ENCODE data around the gene JUP.
A peak's percentile ranks its signal among the peaks of the same experiment; 100 is the strongest.

The JUP gene

GRCh38 chr17:41735744-41736143 lies 50.8 kb downstream of the JUP start:
- no peak overlapping the region for H3K4me3 ChIP-seq (ENCODE audit: low read length)
- H3K9me3 ChIP-seq (ENCODE audit: control insufficient read depth, low read length), result no peaks in the 10 kb centered on the region
- H3K4me1 ChIP-seq (ENCODE audit: control insufficient read depth, insufficient read depth, low read length), result peaks cover 20% of the 10 kb centered on the region
- H3K9ac ChIP-seq (ENCODE audit: low read length), result no peak overlapping the region
- H3K36me3 ChIP-seq (ENCODE audit: control insufficient read depth, insufficient read depth, low read length), result no peaks in the 10 kb centered on the region
- H3K27me3 ChIP-seq (ENCODE audit: control insufficient read depth, insufficient read depth, low read length), result peaks cover 66% of the 10 kb centered on the region

GRCh38 chr17:41734949-41735313 lies 51.6 kb downstream of the JUP start:
- Histone ChIP-seq H3K9me3 (ENCODE audit: control insufficient read depth, low read length) (no peaks in the 10 kb centered on the region), H3K4me1 (ENCODE audit: control insufficient read depth, insufficient read depth, low read length) (peaks cover 20% of the 10 kb centered on the region), H3K27me3 (ENCODE audit: control insufficient read depth, insufficient read depth, low read length) (peaks cover 73% of the 10 kb centered on the region), H3K36me3 (ENCODE audit: control insufficient read depth, insufficient read depth, low read length) (no peaks in the 10 kb centered on the region), H3K9ac (ENCODE audit: low read length) (no peak overlapping the region), H3K4me3 (ENCODE audit: low read length) (no peak overlapping the region)

- Histone ChIP-seq H3K9me3 (ENCODE audit: control insufficient read depth, low read length) (no peaks in the 10 kb centered on the region), H3K4me1 (ENCODE audit: control insufficient read depth, insufficient read depth, low read length) (peaks cover 17% of the 10 kb centered on the region), H3K27me3 (ENCODE audit: control insufficient read depth, insufficient read depth, low read length) (peaks cover 73% of the 10 kb centered on the region), H3K36me3 (ENCODE audit: control insufficient read depth, insufficient read depth, low read length) (no peaks in the 10 kb centered on the region), H3K4me3 (ENCODE audit: low read length) (no peak within 1 kb of the TSS), H3K9ac (ENCODE audit: low read length) (no peak within 1 kb of the TSS)
Observed at GRCh38 chr17:41734139-41734948, 52.2 kb downstream of the JUP start, which contains the start of gene HAP1. TSS of gene HAP1 (minus strand) at chr17:41734643. CDS start at chr17:41734634, 9 bp downstream.

- Histone ChIP-seq H3K4me1 (ENCODE audit: control insufficient read depth, insufficient read depth, low read length) (peaks cover 17% of the 10 kb centered on the region), H3K4me3 (ENCODE audit: low read length) (no peak overlapping the region), H3K9ac (ENCODE audit: low read length) (no peak overlapping the region), H3K9me3 (ENCODE audit: control insufficient read depth, low read length) (no peaks in the 10 kb centered on the region), H3K27me3 (ENCODE audit: control insufficient read depth, insufficient read depth, low read length) (peaks cover 73% of the 10 kb centered on the region), H3K36me3 (ENCODE audit: control insufficient read depth, insufficient read depth, low read length) (no peaks in the 10 kb centered on the region)
Observed at GRCh38 chr17:41733348-41734138, 53.0 kb downstream of the JUP start.

- Histone ChIP-seq H3K27me3 (ENCODE audit: control insufficient read depth, insufficient read depth, low read length) (peaks cover 63% of the 10 kb centered on the region), H3K9ac (ENCODE audit: low read length) (peak overlapping the region; percentile 17), H3K9me3 (ENCODE audit: control insufficient read depth, low read length) (no peaks in the 10 kb centered on the region), H3K4me3 (ENCODE audit: low read length) (no peak overlapping the region), H3K36me3 (ENCODE audit: control insufficient read depth, insufficient read depth, low read length) (no peaks in the 10 kb centered on the region), H3K4me1 (ENCODE audit: control insufficient read depth, insufficient read depth, low read length) (peaks cover 10% of the 10 kb centered on the region)
Observed at GRCh38 chr17:41731836-41732235, 54.7 kb downstream of the JUP start.

- Histone ChIP-seq H3K36me3 (ENCODE audit: control insufficient read depth, insufficient read depth, low read length) (no peaks in the 10 kb centered on the region), H3K4me1 (ENCODE audit: control insufficient read depth, insufficient read depth, low read length) (peaks cover 10% of the 10 kb centered on the region), H3K4me3 (ENCODE audit: low read length) (no peak overlapping the region), H3K27me3 (ENCODE audit: control insufficient read depth, insufficient read depth, low read length) (peaks cover 51% of the 10 kb centered on the region), H3K9me3 (ENCODE audit: control insufficient read depth, low read length) (no peaks in the 10 kb centered on the region), H3K9ac (ENCODE audit: low read length) (no peak overlapping the region)
Observed at GRCh38 chr17:41730479-41730878, 56.0 kb downstream of the JUP start.

GRCh38 chr17:41728056-41728455 lies 58.5 kb downstream of the JUP start:
- no peaks in the 10 kb centered on the region for H3K9me3 ChIP-seq (ENCODE audit: control insufficient read depth, low read length)
- H3K27me3 ChIP-seq (ENCODE audit: control insufficient read depth, insufficient read depth, low read length), result peaks cover 28% of the 10 kb centered on the region
- no peak overlapping the region for H3K9ac ChIP-seq (ENCODE audit: low read length)
- H3K4me3 ChIP-seq (ENCODE audit: low read length), result no peak overlapping the region
- no peaks in the 10 kb centered on the region for H3K36me3 ChIP-seq (ENCODE audit: control insufficient read depth, insufficient read depth, low read length)
- no peaks in the 10 kb centered on the region for H3K4me1 ChIP-seq (ENCODE audit: control insufficient read depth, insufficient read depth, low read length)

- Histone ChIP-seq H3K27me3 (ENCODE audit: control insufficient read depth, insufficient read depth, low read length) (peaks cover under 1% of the 10 kb centered on the region), H3K4me1 (ENCODE audit: control insufficient read depth, insufficient read depth, low read length) (no peaks in the 10 kb centered on the region), H3K9ac (ENCODE audit: low read length) (no peak overlapping the region), H3K9me3 (ENCODE audit: control insufficient read depth, low read length) (no peaks in the 10 kb centered on the region), H3K4me3 (ENCODE audit: low read length) (no peak overlapping the region), H3K36me3 (ENCODE audit: control insufficient read depth, insufficient read depth, low read length) (no peaks in the 10 kb centered on the region)
Observed at GRCh38 chr17:41725134-41725533, 61.4 kb downstream of the JUP start.

- Histone ChIP-seq H3K9ac (ENCODE audit: low read length) (no peak overlapping the region), H3K27me3 (ENCODE audit: control insufficient read depth, insufficient read depth, low read length) (no peaks in the 10 kb centered on the region), H3K36me3 (ENCODE audit: control insufficient read depth, insufficient read depth, low read length) (no peaks in the 10 kb centered on the region), H3K9me3 (ENCODE audit: control insufficient read depth, low read length) (no peaks in the 10 kb centered on the region), H3K4me3 (ENCODE audit: low read length) (no peak overlapping the region), H3K4me1 (ENCODE audit: control insufficient read depth, insufficient read depth, low read length) (no peaks in the 10 kb centered on the region)
Observed at GRCh38 chr17:41724476-41725050, 61.9 kb downstream of the JUP start.

GRCh38 chr17:41723801-41724475 lies 62.6 kb downstream of the JUP start:
- Histone ChIP-seq H3K4me3 (ENCODE audit: low read length) (no peak overlapping the region), H3K9ac (ENCODE audit: low read length) (no peak overlapping the region), H3K9me3 (ENCODE audit: control insufficient read depth, low read length) (no peaks in the 10 kb centered on the region), H3K27me3 (ENCODE audit: control insufficient read depth, insufficient read depth, low read length) (no peaks in the 10 kb centered on the region), H3K36me3 (ENCODE audit: control insufficient read depth, insufficient read depth, low read length) (no peaks in the 10 kb centered on the region), H3K4me1 (ENCODE audit: control insufficient read depth, insufficient read depth, low read length) (no peaks in the 10 kb centered on the region)

- Histone ChIP-seq H3K4me1 (ENCODE audit: control insufficient read depth, insufficient read depth, low read length) (no peaks in the 10 kb centered on the region), H3K9ac (ENCODE audit: low read length) (no peak overlapping the region), H3K36me3 (ENCODE audit: control insufficient read depth, insufficient read depth, low read length) (no peaks in the 10 kb centered on the region), H3K27me3 (ENCODE audit: control insufficient read depth, insufficient read depth, low read length) (no peaks in the 10 kb centered on the region), H3K9me3 (ENCODE audit: control insufficient read depth, low read length) (no peaks in the 10 kb centered on the region), H3K4me3 (ENCODE audit: low read length) (no peak overlapping the region)
Observed at GRCh38 chr17:41722231-41722630, 64.3 kb downstream of the JUP start.

- Histone ChIP-seq H3K27me3 (ENCODE audit: control insufficient read depth, insufficient read depth, low read length) (no peaks in the 10 kb centered on the region), H3K4me1 (ENCODE audit: control insufficient read depth, insufficient read depth, low read length) (no peaks in the 10 kb centered on the region), H3K9me3 (ENCODE audit: control insufficient read depth, low read length) (no peaks in the 10 kb centered on the region), H3K9ac (ENCODE audit: low read length) (no peak overlapping the region), H3K4me3 (ENCODE audit: low read length) (no peak overlapping the region), H3K36me3 (ENCODE audit: control insufficient read depth, insufficient read depth, low read length) (no peaks in the 10 kb centered on the region)
Observed at GRCh38 chr17:41718287-41718645, 68.2 kb downstream of the JUP start.
